ENCODE data around the gene CDC6.

DNA sequence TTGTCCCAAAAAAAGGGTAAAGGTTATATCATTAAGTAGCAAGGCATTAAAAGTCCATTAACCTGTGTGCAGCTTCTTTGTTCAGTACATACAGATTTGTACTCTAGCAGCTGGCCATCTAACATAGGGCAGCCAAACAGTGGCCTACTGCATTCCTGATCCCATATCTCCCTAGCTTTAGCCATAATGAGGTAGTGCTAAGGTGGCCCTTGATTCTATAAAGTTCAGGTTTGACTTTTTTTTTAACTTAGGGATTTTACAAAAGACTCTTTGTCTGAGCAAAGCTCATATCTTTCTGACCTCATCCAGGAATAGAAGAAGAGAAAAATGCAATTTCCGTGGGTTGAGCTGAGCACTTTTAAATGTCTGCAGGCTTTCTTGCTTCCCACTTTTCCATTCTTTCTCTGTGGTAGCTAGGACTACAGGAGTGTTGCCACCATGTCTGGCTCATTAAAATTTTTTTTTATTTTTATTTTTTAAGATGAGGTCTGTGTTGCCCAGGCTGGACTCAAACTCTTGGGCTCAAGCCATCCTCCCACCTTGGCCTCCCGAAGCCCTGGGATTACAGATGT, 19.5 kb upstream of the CDC6 start:
- TF ChIP-seq POLR2AphosphoS5 (IDR thresholded peaks at IDR 0.05; ENCODE audit: insufficient read depth in 1 of 2, low read depth in 1 of 2) = no peak
- TF ChIP-seq, protein P1, sequence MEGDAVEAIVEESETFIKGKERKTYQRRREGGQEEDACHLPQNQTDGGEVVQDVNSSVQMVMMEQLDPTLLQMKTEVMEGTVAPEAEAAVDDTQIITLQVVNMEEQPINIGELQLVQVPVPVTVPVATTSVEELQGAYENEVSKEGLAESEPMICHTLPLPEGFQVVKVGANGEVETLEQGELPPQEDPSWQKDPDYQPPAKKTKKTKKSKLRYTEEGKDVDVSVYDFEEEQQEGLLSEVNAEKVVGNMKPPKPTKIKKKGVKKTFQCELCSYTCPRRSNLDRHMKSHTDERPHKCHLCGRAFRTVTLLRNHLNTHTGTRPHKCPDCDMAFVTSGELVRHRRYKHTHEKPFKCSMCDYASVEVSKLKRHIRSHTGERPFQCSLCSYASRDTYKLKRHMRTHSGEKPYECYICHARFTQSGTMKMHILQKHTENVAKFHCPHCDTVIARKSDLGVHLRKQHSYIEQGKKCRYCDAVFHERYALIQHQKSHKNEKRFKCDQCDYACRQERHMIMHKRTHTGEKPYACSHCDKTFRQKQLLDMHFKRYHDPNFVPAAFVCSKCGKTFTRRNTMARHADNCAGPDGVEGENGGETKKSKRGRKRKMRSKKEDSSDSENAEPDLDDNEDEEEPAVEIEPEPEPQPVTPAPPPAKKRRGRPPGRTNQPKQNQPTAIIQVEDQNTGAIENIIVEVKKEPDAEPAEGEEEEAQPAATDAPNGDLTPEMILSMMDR (IDR thresholded peaks at IDR 0.05) = no peak
